ENCODE measurements around the gene ENTREP1. TPM values are rescaled to one million over a fixed set of nuclear protein-coding genes. Genes with fewer than 3 reads are reported as not detected.
A peak's percentile ranks its signal among the peaks of the same experiment; 100 is the strongest.

ENTREP1 gene, protein sequence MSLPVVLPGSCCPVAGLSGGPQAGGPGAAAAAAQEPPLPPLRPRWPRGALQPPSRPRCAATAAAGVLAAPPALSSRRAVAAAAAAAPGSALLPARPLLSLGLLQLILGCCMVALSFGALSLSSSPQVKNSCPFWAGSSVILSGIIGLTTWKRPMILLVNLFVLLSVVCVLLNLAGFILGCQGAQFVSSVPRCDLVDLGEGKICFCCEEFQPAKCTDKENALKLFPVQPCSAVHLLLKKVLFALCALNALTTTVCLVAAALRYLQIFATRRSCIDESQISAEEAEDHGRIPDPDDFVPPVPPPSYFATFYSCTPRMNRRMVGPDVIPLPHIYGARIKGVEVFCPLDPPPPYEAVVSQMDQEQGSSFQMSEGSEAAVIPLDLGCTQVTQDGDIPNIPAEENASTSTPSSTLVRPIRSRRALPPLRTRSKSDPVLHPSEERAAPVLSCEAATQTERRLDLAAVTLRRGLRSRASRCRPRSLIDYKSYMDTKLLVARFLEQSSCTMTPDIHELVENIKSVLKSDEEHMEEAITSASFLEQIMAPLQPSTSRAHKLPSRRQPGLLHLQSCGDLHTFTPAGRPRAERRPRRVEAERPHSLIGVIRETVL
- 30.1 TPM for total RNA-seq
- long read RNA-seq, transcript FAM189A2-202 (11 exons, 2,648 nt): major isoform, 24 of 61 reads
- long read RNA-seq, partial matches to known transcripts: 21 of 61 reads
- long read RNA-seq, other reads (novel, unspliced or antisense): 16 of 61 reads

DNA sequence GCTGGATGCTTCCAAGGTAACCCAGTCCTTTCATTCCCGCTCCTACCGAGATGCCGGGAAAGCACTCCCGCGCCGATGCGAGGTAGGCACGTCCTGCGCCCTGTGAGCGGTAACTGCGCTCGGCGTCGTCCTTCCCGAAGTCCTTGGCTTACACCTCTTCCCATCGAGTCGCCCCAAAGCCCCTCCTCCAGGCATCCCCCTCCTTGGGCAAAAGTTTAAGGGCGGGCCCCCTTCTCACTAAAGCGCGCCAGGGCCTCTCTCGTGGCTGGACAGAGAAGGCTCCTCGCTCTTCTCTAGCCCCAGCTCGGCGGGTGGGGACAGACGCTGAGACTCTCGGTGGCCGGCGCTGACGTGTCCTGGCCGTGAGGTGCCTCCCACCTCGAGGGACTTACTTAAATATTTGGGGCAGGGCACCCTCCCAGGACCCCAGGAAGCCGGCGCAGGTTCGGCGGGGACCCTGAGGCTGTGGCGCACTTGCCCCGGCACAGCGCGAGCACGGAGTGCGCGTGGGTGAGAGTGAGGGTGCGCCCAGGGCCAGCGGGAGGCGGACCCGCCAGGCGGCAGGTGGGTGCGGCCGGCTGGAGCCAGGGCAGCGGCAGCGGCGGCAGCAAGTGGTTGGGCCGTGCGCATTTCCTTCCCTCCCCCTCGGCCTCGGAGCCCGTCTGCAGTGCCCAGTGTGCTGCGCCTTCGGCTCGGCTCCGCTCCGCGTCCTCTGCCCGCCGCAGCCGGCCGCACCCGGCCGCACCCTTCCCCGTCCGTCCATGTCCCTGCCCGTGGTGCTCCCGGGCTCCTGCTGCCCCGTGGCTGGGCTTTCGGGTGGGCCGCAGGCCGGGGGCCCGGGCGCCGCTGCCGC is at the start of gene ENTREP1:
Gene ENTREP1 (plus strand): TSS at position 667 of the 853 bp plus-strand sequence. CDS start 95 bp downstream, at position 762.
- ATAC-seq: peak; percentile 97
- H3K4me3 ChIP-seq: peak within 1 kb of the TSS; percentile 66
- intact Hi-C loops (cut with DNase I): no loop called here
- H3K9me3 ChIP-seq: no peaks in the 10 kb centered on the region
- peak within 1 kb of the TSS; percentile 77 for H3K27ac ChIP-seq
- DNase-seq: peak; percentile 87
- peaks cover 16% of the 10 kb centered on the region for H3K27me3 ChIP-seq (ENCODE audit: low read depth)
- TF ChIP-seq, protein P1, sequence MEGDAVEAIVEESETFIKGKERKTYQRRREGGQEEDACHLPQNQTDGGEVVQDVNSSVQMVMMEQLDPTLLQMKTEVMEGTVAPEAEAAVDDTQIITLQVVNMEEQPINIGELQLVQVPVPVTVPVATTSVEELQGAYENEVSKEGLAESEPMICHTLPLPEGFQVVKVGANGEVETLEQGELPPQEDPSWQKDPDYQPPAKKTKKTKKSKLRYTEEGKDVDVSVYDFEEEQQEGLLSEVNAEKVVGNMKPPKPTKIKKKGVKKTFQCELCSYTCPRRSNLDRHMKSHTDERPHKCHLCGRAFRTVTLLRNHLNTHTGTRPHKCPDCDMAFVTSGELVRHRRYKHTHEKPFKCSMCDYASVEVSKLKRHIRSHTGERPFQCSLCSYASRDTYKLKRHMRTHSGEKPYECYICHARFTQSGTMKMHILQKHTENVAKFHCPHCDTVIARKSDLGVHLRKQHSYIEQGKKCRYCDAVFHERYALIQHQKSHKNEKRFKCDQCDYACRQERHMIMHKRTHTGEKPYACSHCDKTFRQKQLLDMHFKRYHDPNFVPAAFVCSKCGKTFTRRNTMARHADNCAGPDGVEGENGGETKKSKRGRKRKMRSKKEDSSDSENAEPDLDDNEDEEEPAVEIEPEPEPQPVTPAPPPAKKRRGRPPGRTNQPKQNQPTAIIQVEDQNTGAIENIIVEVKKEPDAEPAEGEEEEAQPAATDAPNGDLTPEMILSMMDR (IDR thresholded peaks at IDR 0.05): no peak
- H3K36me3 ChIP-seq: no peaks in the 10 kb centered on the region
- peaks cover 14% of the 10 kb centered on the region for H3K4me1 ChIP-seq

DNA sequence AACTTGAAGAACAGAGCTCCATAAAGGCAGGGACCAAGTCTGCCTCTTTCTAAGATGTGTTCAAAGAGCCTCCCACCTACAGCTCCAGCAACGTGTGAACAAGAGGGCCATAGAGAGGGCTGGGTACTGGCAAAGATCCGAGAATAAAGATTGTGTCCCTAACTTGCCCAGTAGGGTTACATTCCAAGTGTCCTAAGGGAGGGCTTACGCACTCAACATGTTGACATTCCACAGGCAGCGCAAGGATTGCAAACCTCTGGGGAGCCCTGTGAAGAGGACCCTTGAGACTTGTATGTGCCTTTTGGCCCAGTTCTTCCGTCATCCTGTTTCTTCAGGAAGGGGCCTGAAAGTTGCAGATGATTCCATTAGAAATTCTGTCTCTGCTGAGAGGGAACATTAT is 48.2 kb upstream of the ENTREP1 start:
- Histone ChIP-seq H3K9me3 (peaks cover 4% of the 10 kb centered on the region), H3K4me1 (no peaks in the 10 kb centered on the region), H3K4me3 (no peak overlapping the region), H3K36me3 (no peaks in the 10 kb centered on the region), H3K27me3 (ENCODE audit: low read depth) (no peaks in the 10 kb centered on the region), H3K27ac (no peak overlapping the region)
- intact Hi-C loops (cut with DNase I): no loop called here
- peak; percentile 61 for DNase-seq
- TF ChIP-seq, protein P1 (IDR thresholded peaks at IDR 0.05): no peak
- peak; percentile 98 for ATAC-seq

DNA sequence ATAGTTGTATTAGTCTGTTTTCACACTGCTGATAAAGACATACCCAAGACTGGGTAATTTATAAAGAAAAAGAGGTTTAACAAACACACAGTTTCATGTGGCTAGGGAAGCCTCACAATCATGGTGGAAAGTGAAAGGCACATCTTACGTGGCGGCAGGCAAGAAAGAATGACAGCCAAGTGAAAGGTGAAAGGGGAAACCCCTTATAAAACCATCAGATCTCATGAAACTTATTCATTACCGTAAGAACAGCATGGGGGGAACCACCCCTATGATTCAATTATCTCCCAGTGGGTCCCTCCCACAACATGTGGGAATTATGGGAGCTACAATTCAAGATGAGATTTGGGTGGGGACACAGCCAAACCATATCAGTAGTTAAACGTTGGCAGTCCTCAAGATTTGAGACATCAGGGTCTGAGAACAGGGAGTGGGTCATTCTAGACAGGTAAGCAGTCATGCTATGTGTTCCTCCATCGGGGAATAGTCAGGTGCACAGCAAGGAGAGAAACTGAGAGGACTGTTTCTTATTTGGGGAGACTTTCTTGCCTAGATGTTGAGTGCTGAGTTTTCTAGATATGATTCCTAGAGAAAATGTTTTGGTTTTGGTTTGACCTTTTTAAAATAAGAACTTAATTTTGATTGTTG is 45.8 kb upstream of the ENTREP1 start:
- intact Hi-C loops (cut with DNase I): no loop called here
- Histone ChIP-seq H3K27me3 (ENCODE audit: low read depth) (no peaks in the 10 kb centered on the region), H3K4me1 (no peaks in the 10 kb centered on the region), H3K27ac (no peak overlapping the region), H3K9me3 (peaks cover 4% of the 10 kb centered on the region), H3K36me3 (no peaks in the 10 kb centered on the region), H3K4me3 (no peak overlapping the region)
- DNase-seq (no peak), ATAC-seq (no peak)
- TF ChIP-seq, protein P1 (IDR thresholded peaks at IDR 0.05): no peak

DNA sequence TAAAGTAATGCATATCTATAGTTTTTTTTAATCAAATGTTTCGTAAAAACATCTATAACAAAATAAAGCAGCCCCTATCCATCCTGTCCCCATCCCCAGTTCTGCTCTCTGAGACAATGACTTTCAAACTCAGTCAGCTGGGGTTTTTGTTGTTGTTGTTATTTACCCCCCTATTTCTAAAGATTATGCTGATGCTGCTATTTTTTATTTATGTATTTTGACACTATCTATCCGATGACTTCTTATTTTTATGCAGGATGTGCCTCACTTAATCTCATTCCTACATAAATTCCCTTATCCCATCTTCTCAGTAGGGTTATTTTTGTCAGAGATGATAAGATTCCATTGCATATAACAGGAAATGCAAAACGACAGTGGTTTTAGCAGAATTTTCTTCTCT is 45.3 kb upstream of the ENTREP1 start:
- TF ChIP-seq, protein P1 (IDR thresholded peaks at IDR 0.05): no peak
- H3K4me1 ChIP-seq: no peaks in the 10 kb centered on the region
- no peak overlapping the region for H3K27ac ChIP-seq
- H3K36me3 ChIP-seq: no peaks in the 10 kb centered on the region
- intact Hi-C loops (cut with DNase I): no loop called here
- no peaks in the 10 kb centered on the region for H3K27me3 ChIP-seq (ENCODE audit: low read depth)
- no peak overlapping the region for H3K4me3 ChIP-seq
- DNase-seq: no peak
- ATAC-seq: no peak
- peaks cover under 1% of the 10 kb centered on the region for H3K9me3 ChIP-seq

DNA sequence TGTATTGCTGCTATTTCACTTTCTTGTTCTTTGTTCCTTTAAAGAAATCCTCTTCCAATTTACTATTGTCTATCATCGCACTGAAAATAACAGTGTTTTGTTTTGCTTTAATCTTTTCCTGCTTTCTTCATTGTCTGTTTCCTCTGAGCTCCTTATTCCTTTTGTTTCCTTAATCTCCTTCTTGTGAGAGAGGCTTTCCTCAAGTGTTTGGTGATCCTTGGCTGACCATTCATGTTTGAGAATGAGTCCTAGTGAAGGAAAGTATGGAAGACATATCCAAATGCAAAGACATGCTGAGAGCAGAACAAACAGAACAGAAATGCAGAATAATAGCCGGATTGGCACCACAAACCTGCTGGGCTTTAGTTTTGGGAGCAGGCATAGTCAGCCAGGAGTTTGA is 42.0 kb upstream of the ENTREP1 start:
- DNase-seq (no peak), ATAC-seq (no peak)
- intact Hi-C loops (cut with DNase I): no loop called here
- Histone ChIP-seq H3K36me3 (no peaks in the 10 kb centered on the region), H3K27ac (no peak overlapping the region), H3K9me3 (no peaks in the 10 kb centered on the region), H3K4me3 (no peak overlapping the region), H3K27me3 (ENCODE audit: low read depth) (no peaks in the 10 kb centered on the region), H3K4me1 (no peaks in the 10 kb centered on the region)
- TF ChIP-seq, protein P1 (IDR thresholded peaks at IDR 0.05): no peak
